ENCODE results near the gene REG4.
A peak's percentile ranks its signal among the peaks of the same experiment; 100 is the strongest.
"Not testable (repeated sequence)": the region's sequence is repeated elsewhere in the genome, so short reads cannot be mapped to it uniquely, and the experiment has no call there.

The REG4 gene

GRCh38 chr1:119790451-119791198, 20.6 kb downstream of the REG4 start:
- no peak for DNase-seq (ENCODE audit: low read depth)
- no peak overlapping the region for H3K4me3 ChIP-seq (ENCODE audit: low read depth, low read length)
- no peak for TF ChIP-seq CTCF (conservative IDR thresholded peaks at IDR 0.05; ENCODE audit: low read depth, low read length)

- DNase-seq (ENCODE audit: low read depth), result peak; percentile 60
- no peak overlapping the region for H3K4me3 ChIP-seq (ENCODE audit: low read depth, low read length)
- TF ChIP-seq CTCF (conservative IDR thresholded peaks at IDR 0.05; ENCODE audit: low read depth, low read length), result no peak
Measured at GRCh38 chr1:119787776-119788175, 23.5 kb downstream of the REG4 start.

GRCh38 chr1:119786473-119787050, 24.7 kb downstream of the REG4 start:
- not testable (repeated sequence) for DNase-seq (ENCODE audit: low read depth)

GRCh38 chr1:119786046-119786445, 25.2 kb downstream of the REG4 start:
- not testable (repeated sequence) for DNase-seq (ENCODE audit: low read depth)

More at GRCh38 chr1:119786473-119787050, 24.7 kb downstream of the REG4 start:
- not testable (repeated sequence) for H3K4me3 ChIP-seq (ENCODE audit: low read depth, low read length)

GRCh38 chr1:119784191-119784781, 27.0 kb downstream of the REG4 start:
- no peak for DNase-seq (ENCODE audit: low read depth)
- no peak overlapping the region for H3K4me3 ChIP-seq (ENCODE audit: low read depth, low read length)
- TF ChIP-seq CTCF (conservative IDR thresholded peaks at IDR 0.05; ENCODE audit: low read depth, low read length), result no peak

More at GRCh38 chr1:119786046-119786445, 25.2 kb downstream of the REG4 start:
- not testable (repeated sequence) for H3K4me3 ChIP-seq (ENCODE audit: low read depth, low read length)

GRCh38 chr1:119783354-119784185, 27.7 kb downstream of the REG4 start:
- no peak overlapping the region for H3K4me3 ChIP-seq (ENCODE audit: low read depth, low read length)
- no peak for TF ChIP-seq CTCF (conservative IDR thresholded peaks at IDR 0.05; ENCODE audit: low read depth, low read length)
- DNase-seq (ENCODE audit: low read depth), result peak; percentile 81

GRCh38 chr1:119782631-119783325, 28.5 kb downstream of the REG4 start:
- no peak for TF ChIP-seq CTCF (conservative IDR thresholded peaks at IDR 0.05; ENCODE audit: low read depth, low read length)
- DNase-seq (ENCODE audit: low read depth), result no peak
- no peak overlapping the region for H3K4me3 ChIP-seq (ENCODE audit: low read depth, low read length)

Data from choroid plexus epithelial cell (primary cell).